Stimulated activated CD4-positive, alpha-beta T cell treated with anti-CD3 and anti-CD28 coated beads, Interleukin-12 subunit alpha, Interleukin-12 subunit beta, amount 100 ng/mL, for 24 hours (primary cell): ENCODE data around the gene LONRF3.
A peak's percentile ranks its signal among the peaks of the same experiment; 100 is the strongest.
"Not testable (repeated sequence)": the region's sequence is repeated elsewhere in the genome, so short reads cannot be mapped to it uniquely, and the experiment has no call there.

Experiments used
- DNase-seq, 2 experiments: peaks; one replicate each; pipeline ENCODE4 v3.0.0-alpha.2; 2020; ENCODE audit warnings: low read depth in 2 of 2

LONRF3 gene

DNA sequence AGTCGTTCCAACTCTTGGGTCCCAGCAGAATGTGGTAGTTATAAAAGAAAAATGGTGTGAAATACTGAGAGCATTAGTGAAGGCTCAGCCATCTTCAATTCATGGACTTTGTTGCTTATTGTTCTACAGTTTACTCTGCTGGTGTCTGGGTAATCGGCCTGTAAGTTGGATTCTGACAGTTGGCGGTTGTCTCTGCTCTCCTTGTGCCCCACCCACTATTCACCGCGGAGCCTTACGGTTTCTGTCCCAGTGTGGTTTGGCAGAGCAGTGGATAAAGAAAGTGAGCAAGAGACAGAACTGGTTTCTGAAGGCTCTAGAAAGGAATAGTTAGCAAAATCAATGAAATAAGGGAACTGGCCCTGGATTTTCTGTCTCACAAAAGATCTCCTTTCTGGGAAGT lies 9.1 kb downstream of the LONRF3 start:
- DNase-seq = no peak

DNA sequence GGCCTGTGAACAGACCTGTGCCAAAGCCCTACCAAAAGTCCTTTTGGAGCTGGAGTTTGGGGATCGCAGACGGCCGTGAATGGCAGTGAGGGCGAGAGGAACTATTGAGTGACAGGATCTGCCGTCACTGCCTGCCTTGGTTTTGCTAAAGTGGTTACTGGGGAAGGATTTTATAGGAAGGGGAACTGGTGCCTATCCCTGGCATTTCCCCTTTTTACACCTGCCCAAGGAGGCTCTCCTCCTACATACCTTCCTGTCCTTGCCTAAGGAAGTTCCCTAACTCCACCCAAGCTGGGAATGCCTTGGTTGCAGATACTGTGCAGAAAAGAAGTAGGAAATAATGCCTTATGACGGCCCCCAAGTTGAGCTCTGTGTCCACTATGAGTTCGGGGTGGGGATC lies 14.5 kb downstream of the LONRF3 start:
- DNase-seq = no peak

DNA sequence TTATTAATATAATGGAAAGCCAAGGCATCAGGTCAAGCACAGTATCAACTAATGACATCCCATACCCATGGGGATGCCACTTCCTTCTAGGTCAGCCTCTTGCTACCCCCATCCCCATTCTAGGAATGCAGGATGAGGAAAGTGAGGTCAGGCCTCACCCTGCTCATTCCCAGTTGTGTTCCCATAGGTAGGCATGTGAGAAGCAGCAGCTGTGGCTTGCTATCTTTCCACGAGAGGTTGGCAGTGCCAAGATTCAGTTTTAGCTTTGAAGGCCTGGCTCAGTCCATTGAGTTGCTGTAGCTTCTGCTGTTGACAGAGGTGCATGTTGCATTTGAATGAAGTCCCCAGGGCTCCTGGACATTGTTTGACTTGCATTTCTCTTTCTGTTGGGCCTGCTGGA lies 15.5 kb downstream of the LONRF3 start:
- DNase-seq = no peak

DNA sequence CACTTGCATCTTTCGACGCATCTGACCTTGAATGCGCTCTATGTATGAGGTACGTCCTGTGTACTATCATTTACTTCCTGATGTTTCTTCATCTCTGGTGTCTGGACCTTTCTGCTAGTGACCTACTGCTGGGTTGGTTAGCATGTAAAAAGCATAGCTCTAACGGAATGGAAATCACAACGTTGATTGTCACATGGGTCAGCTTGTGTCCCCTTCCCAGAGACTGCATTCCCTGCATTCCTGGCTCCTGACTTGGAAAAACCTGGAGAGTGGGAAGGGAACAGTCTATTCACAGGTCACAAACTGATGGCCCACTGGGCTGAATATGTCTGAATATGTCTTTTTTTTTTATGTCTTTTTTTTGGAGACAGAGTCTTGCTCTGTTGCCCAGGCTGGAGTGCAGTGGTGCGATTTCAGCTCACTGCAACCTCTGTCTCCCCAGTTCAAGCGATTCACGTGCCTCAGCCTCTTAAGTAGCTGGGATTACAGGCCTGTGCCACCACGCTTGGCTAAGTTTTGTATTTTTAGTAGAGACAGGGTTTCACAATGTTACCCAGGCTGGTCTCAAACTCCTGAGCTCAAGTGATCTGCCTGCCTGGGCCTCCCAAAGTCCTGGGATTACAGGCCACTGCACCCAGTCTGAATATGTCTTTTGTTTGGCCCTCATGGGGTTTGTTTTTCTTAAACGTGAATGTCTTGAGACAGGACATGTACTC lies 16.3 kb downstream of the LONRF3 start:
- DNase-seq = no peak

DNA sequence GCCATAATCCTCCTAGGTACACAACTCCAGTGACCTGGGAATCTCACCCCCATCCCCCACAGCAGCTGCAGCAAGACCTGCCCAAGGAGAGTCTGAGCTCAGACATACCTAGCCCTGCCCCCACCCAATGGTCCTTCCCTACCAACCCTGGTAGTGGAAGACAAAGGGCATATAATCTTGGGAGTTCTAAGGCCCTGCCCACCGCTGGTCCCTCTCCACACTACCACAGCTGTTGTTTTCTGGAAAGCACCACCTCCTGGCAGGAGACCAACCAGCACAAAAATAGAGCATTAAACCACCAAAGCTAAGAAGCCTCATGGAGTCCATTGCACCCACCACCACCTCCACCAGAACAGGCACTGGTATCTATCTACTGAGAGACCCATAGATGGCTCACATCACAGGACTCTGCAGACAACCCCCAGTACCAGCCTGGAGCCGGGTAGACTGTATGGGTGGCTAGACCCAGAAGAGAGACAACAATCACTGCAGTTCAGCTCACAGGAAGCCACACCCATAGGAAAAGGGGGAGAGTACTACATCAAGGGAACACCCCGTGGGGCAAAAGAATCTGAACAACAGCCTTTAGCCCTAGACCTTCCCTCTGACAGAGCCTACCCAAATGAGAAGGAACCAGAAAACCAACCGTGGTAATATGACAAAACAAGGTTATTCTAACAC lies 18.2 kb downstream of the LONRF3 start:
- not testable (repeated sequence) for DNase-seq

DNA sequence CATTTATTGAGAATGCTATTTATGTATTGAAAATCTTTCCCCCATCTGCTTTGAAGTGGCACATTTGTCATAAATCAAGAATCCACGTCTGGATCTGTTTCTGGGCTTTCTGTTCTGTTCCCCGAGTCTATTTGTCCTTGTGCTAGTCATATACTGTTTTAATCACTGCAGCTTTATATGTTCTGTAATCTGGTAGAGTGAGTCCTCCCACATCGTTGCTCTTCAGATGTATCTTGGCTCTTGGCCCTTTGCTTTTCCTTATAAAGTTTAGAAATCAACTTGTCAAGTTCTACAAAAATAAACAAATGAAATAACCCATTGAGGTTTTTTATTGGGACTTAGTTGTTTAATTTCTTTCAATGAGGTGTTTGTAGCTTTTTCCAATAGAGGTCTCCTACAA lies 29.0 kb downstream of the LONRF3 start:
- no peak for DNase-seq

DNA sequence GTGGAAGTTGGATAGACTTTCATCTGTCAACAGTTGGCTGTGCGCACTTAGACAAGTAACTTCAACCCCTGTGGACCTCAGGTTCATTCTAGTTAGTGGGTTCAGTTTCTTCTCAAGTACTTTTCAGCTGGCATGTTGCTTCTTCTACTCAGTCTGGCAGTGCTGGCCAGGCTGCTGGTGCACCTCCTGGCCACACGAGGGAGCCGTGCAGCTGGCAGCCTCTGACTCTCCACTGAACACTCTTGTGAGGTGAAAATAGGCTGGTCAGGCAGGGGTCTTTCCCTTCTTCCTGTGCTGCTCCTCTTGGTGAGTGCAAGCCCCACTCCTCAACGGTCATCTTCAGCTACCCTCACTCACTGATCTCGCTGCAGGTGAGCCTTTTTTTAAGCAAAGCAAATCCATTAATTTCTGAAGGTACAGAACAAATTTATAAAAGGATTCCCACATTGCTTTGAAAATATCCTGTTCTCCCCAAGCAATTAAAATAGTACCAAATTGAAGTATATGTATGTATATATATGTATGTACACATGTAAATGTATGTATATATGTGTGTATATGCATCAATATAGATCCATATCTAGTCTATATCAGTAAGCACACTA lies 30.6 kb downstream of the LONRF3 start:
- DNase-seq = peak; percentile 3 to 30

DNA sequence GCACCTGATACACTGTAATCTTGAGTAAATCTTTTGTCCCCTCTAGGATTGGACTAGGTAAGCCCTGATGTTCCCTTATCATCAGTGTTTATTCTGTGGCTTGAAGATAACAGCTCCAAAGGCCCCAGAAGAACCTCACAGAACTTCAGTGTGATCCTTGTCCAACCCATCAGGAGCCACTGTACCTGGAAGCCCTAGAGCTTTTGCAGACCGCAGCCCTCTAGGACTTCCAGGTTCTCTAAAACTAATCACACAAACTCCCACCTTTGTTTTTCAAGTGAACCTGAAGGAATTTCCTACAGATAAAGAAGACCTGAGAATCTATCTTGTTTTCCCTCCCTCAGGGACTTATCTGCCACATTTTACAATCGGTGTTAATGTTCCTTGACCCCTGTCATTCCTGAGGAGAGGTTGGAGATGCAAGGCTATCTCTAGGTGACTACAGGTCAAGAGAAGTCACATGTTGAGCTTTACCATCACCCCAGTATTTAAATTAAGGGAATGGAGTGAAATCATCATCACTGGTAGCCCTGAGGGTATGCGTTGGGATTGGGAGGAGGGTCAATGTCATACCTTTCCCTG lies 32.9 kb downstream of the LONRF3 start:
- DNase-seq = no peak

DNA sequence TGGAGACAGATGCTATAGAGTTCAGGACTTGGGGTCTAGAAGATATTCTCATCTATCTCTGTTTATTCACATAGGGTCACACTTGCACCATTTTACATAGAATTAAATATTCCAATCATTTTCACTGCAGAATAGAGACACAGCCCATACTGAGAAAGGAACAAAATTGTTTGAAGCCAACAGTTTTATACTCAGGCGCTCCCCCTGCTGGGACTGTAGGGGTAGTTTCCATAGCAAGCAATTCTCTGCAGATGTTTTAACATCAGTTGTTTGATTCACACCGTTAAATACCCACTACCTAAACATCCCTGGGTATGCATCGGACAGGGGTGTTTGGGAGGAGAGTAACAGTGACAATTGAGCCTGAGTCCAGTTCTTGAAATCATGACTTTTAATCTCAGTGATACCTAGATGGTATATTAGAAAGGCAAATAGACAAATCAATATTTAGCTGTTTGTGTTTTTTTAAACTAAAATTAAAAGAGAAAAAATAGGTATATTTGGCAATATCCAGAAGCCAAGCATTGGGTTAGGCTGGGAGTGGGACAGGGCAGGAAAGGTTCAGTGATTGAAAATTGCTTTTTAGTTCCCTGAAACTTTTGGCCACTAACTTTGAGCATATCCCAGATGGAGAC lies 33.8 kb downstream of the LONRF3 start:
- DNase-seq = peak; percentile 2 to 16

DNA sequence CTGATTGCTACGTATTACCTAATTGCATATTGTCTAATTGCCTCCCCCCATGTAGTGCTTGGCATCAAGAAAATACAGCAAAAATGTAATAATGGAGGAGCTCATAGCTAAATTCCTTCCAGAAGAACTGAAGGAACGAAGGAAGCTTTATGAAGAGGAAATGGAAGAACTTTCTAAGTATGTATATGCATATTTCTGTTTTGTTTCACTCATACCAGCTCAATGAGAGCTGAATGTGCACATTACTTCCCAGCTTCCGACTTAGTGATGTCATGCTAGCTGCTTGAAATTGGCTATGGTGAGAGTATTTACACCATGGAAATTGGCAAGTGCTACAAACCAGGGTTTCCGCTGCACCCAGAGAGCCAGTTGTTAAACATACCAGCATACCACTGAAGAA lies 34.7 kb downstream of the LONRF3 start:
- DNase-seq = no peak

DNA sequence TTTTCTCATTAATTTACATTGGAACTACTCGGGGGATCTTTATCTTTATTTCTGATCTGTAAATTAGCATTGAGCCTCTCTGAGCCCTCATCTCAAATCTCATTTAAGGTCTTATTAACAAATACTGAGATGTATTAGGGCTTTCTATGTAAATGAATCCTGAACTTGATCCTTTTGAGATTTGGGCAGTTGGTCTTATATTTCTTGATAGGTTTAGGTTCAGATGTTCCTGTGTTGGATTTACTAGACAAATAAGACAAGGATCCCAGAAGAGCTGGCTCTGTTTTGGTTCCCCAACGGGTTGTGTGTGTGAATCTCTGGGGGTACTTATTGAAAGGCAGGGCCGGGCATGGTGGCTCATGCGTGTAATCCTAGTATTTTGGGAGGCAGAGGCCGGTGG lies 36.1 kb downstream of the LONRF3 start:
- no peak for DNase-seq

DNA sequence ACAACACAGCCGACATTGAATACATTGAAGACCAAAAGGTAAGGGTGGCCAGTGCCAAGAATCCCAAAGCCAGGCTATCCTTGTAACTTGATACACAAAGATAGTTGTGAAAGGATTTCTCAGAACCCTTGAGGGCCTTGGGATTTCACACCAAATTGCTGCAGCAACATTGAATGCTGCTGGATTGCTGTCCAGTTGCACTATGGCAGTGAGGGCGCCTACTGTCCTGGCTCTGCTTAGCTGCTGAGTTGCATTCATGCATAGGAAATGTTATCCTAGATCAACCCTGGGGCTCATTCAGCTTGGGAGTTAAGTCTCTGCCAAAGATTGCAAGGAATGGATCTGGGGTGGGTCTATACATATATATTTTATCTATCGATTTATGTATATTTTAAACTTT lies 38.7 kb downstream of the LONRF3 start:
- no peak for DNase-seq

DNA sequence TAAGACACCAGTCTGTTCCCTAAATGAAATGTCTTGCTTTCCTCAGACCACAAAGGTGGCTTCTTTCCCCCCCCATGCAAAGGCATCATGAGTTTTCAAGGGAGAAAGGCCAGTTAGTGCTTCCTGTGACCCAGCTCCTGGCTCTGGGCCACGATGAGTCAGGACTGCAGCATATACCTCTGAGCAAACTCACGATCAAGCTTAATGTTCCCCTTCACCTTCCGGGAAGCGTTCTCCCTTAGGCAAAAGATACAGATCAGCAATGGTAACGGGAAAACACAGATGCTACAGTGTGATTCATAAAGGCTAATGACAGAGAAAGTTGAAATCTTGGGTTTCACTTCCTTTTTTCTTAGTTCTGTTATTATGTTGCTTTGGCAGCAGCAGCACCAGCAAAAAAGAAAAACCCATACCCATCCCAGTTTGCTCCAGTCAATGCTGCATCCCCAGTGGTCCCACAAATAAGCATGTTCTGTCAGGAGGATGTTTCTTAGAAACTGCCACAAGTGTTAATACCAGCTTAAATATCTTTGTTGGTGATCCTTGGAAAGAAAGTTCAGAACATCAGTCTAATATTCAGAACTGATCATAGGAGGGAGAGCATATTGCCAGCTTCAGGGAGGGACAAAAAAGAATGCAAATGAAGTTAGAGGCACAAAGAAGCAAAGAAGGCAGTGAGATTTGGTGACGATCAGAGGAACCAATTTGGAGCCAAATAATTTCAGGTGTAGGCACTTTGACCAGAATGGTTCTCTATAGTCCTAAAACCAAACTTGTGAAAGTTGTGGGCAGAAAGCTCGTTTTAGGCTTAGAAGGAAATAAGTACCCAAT lies 41.2 kb downstream of the LONRF3 start:
- DNase-seq = peak; percentile 9 to 49

DNA sequence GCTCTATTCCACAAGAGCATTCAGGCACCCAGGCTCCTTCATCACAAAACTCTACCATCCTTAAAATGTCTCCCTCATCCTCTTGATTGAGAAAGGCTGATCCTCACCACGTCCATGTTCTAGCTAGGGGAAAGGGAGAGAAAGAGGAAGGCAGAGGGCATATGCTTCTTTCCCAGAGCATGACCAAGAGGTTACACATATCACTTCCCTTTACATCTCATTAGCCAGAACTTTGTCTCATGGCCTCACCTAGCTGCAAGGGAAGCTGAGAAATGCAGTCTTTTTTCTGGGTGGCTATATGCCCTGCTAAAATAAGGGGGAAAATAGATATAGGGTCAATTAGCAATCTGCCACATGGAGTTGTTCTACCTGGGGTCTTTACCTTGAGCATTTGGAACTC lies 42.7 kb downstream of the LONRF3 start:
- DNase-seq = no peak

DNA sequence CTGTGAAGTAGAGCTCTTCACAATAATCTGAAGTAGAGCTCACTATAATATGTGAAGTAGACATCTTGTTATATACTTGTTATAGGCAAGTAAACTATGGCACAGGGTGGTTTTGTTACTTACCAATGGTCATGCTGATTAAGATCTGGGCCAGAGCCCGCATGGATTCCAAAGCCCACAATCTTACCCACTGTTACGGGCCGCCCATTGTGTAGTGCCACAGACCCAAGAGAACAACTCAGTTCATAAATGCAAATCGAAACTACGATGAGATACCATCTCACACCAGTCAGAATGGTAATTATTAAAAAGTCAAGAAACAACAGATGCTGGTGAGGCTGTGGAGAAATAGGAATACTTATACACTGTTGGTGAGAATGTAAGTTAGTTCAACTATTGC lies 51.5 kb downstream of the LONRF3 start:
- no peak for DNase-seq

DNA sequence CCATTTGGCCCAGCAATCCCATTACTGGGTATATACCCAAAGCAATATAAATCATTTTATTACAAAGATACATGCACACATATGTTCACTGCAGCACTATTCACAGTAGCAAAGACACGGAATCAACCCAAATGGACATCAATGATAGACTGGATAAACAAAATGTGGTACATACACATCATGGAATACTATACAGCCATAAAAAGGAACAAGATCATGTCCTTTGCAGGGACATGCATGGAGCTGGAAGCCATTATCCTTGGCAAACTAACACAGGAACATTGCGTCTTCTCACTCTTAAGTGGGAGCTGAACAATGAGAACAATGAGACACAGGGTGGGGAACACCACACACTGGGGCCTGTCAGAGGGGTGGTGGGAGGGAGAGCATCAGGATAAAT lies 51.9 kb downstream of the LONRF3 start:
- not testable (repeated sequence) for DNase-seq

DNA sequence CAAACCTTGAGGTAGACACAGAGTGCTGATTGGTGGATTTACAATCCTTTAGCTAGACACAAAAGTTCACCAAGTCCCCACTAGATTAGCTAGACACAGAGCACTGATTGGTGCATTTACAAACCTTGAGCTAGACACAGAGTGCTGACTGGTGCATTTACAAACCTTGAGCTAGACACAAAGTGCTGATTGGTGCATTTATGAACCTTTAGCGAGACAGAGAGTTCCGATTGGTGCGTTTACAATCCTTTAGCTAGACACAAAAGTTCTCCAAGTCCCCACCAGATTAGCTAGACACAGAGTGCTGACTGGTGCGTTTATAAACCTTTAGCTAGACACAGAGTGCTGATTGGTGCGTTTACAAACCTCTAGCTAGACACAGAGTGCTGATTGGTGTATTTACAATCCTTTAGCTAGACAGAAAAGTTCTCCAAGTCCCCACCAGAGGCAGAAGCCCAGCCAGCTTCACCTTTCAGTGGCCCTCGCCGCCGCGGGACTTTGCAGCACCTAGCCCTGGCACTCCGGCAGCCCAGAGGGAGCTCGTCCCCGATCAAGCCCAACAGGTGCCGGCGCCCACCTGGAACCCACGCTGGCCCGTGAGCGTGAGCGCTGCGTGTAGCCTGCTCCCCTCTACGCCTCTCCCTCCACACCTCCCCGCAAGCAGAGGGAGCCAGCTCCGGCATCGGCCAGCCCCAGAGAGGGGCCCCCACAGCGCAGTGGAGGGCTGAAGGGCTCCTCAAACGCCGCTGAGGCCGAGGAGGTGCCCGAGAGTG lies 53.7 kb downstream of the LONRF3 start:
- not testable (repeated sequence) for DNase-seq

DNA sequence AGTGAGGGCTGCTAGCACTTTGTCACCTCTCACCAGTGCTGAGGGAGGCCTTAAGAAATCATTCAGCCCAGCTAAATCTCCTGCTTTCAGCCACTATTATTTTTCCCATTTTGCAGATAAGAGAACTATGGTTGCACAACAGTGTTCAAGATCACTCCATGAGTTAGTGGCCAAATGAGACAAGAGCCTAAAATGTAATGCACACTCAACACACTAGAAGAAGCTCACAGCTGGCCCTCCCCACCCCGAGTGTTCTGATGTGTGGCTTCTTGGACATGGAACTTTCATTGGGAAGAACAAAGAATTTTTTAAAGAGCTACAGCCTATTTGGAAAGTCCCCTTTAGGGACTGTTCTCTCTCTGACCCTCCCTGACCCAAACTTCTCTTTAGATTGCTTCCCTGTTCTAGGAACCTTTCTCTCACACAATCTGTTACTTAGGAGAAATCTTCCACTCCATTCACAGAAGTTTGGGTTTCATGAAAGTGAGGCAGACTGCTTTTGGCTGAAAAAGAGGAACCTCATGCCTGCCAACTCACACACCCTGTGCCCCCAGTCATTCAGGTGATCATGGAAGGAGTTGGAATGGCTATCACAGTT lies 54.4 kb downstream of the LONRF3 start:
- no peak for DNase-seq

DNA sequence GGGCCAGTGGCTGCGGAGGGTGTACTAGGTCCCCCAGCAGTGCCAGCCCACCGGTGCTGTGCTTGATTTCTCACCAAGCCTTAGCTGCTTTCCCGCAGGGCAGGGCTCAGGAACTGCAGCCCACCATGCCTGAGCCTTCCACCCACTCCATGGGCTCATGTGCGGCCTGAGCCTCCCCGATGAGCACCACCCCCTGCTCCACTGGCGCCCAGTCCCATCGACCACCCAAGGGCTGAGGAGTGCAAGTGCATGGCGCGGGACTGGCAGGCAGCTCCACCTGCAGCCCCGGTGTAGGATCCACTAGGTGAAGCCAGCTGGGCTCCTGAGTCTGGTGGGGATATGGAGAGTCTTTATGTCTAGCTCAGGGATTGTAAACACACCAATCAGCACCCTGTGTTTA lies 55.2 kb downstream of the LONRF3 start:
- not testable (repeated sequence) for DNase-seq

DNA sequence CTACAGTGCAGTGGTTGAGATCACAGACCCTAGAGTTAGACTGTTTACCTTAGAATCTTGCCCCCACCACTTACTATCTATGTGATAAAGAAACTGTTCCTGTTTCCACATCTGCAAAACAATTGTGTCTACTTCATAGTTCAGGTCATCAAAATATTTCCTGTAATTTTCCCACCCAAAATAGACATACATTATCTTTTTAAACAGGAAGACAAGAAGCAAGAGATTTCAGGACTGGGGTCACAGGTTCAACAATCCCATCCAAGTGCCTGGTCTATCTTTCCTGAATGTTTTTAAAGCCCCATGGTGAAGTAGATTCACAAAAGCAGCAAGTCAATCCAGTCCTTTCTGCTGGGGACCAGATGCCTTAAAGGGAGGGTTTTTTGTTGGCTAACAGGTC lies 56.6 kb downstream of the LONRF3 start:
- DNase-seq = no peak
